ENCODE measurements around the gene RBBP8NL.
"Not testable (repeated sequence)": the region's sequence is repeated elsewhere in the genome, so short reads cannot be mapped to it uniquely, and the experiment has no call there.

Gene RBBP8NL

GRCh38 chr20:62374331-62375152, 52.8 kb downstream of the RBBP8NL start:
- H3K9ac ChIP-seq (ENCODE audit: low read length in 5 of 5) = no peak overlapping the region
- H3K27me3 ChIP-seq (ENCODE audit: control insufficient read depth in 5 of 5, insufficient read depth in 4 of 5, low read length in 5 of 5) = peaks cover 5 to 24% (median 10%) of the 10 kb centered on the region in 5 donors
- no peaks in the 10 kb centered on the region for H3K36me3 ChIP-seq (ENCODE audit: control insufficient read depth in 5 of 5, insufficient read depth in 5 of 5, low read length in 5 of 5)
- no peak overlapping the region for H3K4me3 ChIP-seq (ENCODE audit: low read depth in 1 of 5, low read length in 5 of 5)
- peaks cover 0 to 54% (median 37%) of the 10 kb centered on the region in 5 donors for H3K4me1 ChIP-seq (ENCODE audit: control insufficient read depth in 5 of 5, insufficient read depth in 5 of 5, low read length in 5 of 5)
- H3K9me3 ChIP-seq (ENCODE audit: control insufficient read depth in 5 of 5, low read length in 5 of 5) = no peaks in the 10 kb centered on the region
- no peak overlapping the region for H3K27ac ChIP-seq (ENCODE audit: low read depth, low read length)

- H3K36me3 ChIP-seq (ENCODE audit: control insufficient read depth in 5 of 5, insufficient read depth in 5 of 5, low read length in 5 of 5); H3K9me3 ChIP-seq (ENCODE audit: control insufficient read depth in 5 of 5, low read length in 5 of 5); H3K4me3 ChIP-seq (ENCODE audit: low read depth in 1 of 5, low read length in 5 of 5); H3K9ac ChIP-seq (ENCODE audit: low read length in 5 of 5); H3K27ac ChIP-seq (ENCODE audit: low read depth, low read length): not testable (repeated sequence)
- Histone ChIP-seq H3K4me1 (ENCODE audit: control insufficient read depth in 5 of 5, insufficient read depth in 5 of 5, low read length in 5 of 5) (peaks cover 0 to 62% (median 41%) of the 10 kb centered on the region in 5 donors), H3K27me3 (ENCODE audit: control insufficient read depth in 5 of 5, insufficient read depth in 4 of 5, low read length in 5 of 5) (peaks cover 5 to 29% (median 10%) of the 10 kb centered on the region in 5 donors)
Observed at GRCh38 chr20:62373631-62374179, 53.6 kb downstream of the RBBP8NL start.

GRCh38 chr20:62372042-62372993, 55.0 kb downstream of the RBBP8NL start:
- Histone ChIP-seq H3K36me3 (ENCODE audit: control insufficient read depth in 5 of 5, insufficient read depth in 5 of 5, low read length in 5 of 5) (no peaks in the 10 kb centered on the region), H3K4me3 (ENCODE audit: low read depth in 1 of 5, low read length in 5 of 5) (no peak overlapping the region), H3K9me3 (ENCODE audit: control insufficient read depth in 5 of 5, low read length in 5 of 5) (no peaks in the 10 kb centered on the region), H3K9ac (ENCODE audit: low read length in 5 of 5) (no peak overlapping the region), H3K27me3 (ENCODE audit: control insufficient read depth in 5 of 5, insufficient read depth in 4 of 5, low read length in 5 of 5) (peaks cover 5 to 31% (median 10%) of the 10 kb centered on the region in 5 donors), H3K27ac (ENCODE audit: low read depth, low read length) (no peak overlapping the region), H3K4me1 (ENCODE audit: control insufficient read depth in 5 of 5, insufficient read depth in 5 of 5, low read length in 5 of 5) (peaks cover 0 to 66% (median 47%) of the 10 kb centered on the region in 5 donors)

- Histone ChIP-seq H3K27me3 (ENCODE audit: control insufficient read depth in 5 of 5, insufficient read depth in 4 of 5, low read length in 5 of 5) (peaks cover 5 to 31% (median 10%) of the 10 kb centered on the region in 5 donors), H3K4me3 (ENCODE audit: low read depth in 1 of 5, low read length in 5 of 5) (no peak overlapping the region), H3K4me1 (ENCODE audit: control insufficient read depth in 5 of 5, insufficient read depth in 5 of 5, low read length in 5 of 5) (peaks cover 0 to 62% (median 44%) of the 10 kb centered on the region in 5 donors), H3K9me3 (ENCODE audit: control insufficient read depth in 5 of 5, low read length in 5 of 5) (no peaks in the 10 kb centered on the region), H3K36me3 (ENCODE audit: control insufficient read depth in 5 of 5, insufficient read depth in 5 of 5, low read length in 5 of 5) (no peaks in the 10 kb centered on the region), H3K27ac (ENCODE audit: low read depth, low read length) (no peak overlapping the region), H3K9ac (ENCODE audit: low read length in 5 of 5) (no peak overlapping the region)
Observed at GRCh38 chr20:62371588-62372041, 55.7 kb downstream of the RBBP8NL start.

- no peaks in the 10 kb centered on the region for H3K9me3 ChIP-seq (ENCODE audit: control insufficient read depth in 5 of 5, low read length in 5 of 5)
- peak overlapping the region in 1 of 5 donors; percentile 59 for H3K9ac ChIP-seq (ENCODE audit: low read length in 5 of 5)
- H3K4me3 ChIP-seq (ENCODE audit: low read depth in 1 of 5, low read length in 5 of 5) = no peak overlapping the region
- H3K4me1 ChIP-seq (ENCODE audit: control insufficient read depth in 5 of 5, insufficient read depth in 5 of 5, low read length in 5 of 5) = peaks cover 0 to 62% (median 44%) of the 10 kb centered on the region in 5 donors
- H3K27me3 ChIP-seq (ENCODE audit: control insufficient read depth in 5 of 5, insufficient read depth in 4 of 5, low read length in 5 of 5) = peaks cover 5 to 34% (median 10%) of the 10 kb centered on the region in 5 donors
- H3K27ac ChIP-seq (ENCODE audit: low read depth, low read length) = no peak overlapping the region
- H3K36me3 ChIP-seq (ENCODE audit: control insufficient read depth in 5 of 5, insufficient read depth in 5 of 5, low read length in 5 of 5) = no peaks in the 10 kb centered on the region
Observed at GRCh38 chr20:62370807-62371587, 56.3 kb downstream of the RBBP8NL start.

- peak overlapping the region in 1 of 5 donors; percentile 59 for H3K9ac ChIP-seq (ENCODE audit: low read length in 5 of 5)
- no peak overlapping the region for H3K27ac ChIP-seq (ENCODE audit: low read depth, low read length)
- no peaks in the 10 kb centered on the region for H3K36me3 ChIP-seq (ENCODE audit: control insufficient read depth in 5 of 5, insufficient read depth in 5 of 5, low read length in 5 of 5)
- no peak overlapping the region for H3K4me3 ChIP-seq (ENCODE audit: low read depth in 1 of 5, low read length in 5 of 5)
- peaks cover 5 to 34% (median 10%) of the 10 kb centered on the region in 5 donors for H3K27me3 ChIP-seq (ENCODE audit: control insufficient read depth in 5 of 5, insufficient read depth in 4 of 5, low read length in 5 of 5)
- no peaks in the 10 kb centered on the region for H3K9me3 ChIP-seq (ENCODE audit: control insufficient read depth in 5 of 5, low read length in 5 of 5)
- peaks cover 0 to 63% (median 51%) of the 10 kb centered on the region in 5 donors for H3K4me1 ChIP-seq (ENCODE audit: control insufficient read depth in 5 of 5, insufficient read depth in 5 of 5, low read length in 5 of 5)
Observed at GRCh38 chr20:62370115-62370806, 57.1 kb downstream of the RBBP8NL start.

GRCh38 chr20:62369815-62370114, 57.6 kb downstream of the RBBP8NL start:
- Histone ChIP-seq H3K9me3 (ENCODE audit: control insufficient read depth in 5 of 5, low read length in 5 of 5) (no peaks in the 10 kb centered on the region), H3K27me3 (ENCODE audit: control insufficient read depth in 5 of 5, insufficient read depth in 4 of 5, low read length in 5 of 5) (peaks cover 5 to 36% (median 10%) of the 10 kb centered on the region in 5 donors), H3K27ac (ENCODE audit: low read depth, low read length) (no peak overlapping the region), H3K9ac (ENCODE audit: low read length in 5 of 5) (peak overlapping the region in 1 of 5 donors; percentile 10), H3K4me1 (ENCODE audit: control insufficient read depth in 5 of 5, insufficient read depth in 5 of 5, low read length in 5 of 5) (peaks cover 3 to 63% (median 56%) of the 10 kb centered on the region in 5 donors), H3K4me3 (ENCODE audit: low read depth in 1 of 5, low read length in 5 of 5) (no peak overlapping the region), H3K36me3 (ENCODE audit: control insufficient read depth in 5 of 5, insufficient read depth in 5 of 5, low read length in 5 of 5) (no peaks in the 10 kb centered on the region)

GRCh38 chr20:62368976-62369814, 58.1 kb downstream of the RBBP8NL start:
- Histone ChIP-seq H3K27ac (ENCODE audit: low read depth, low read length) (no peak overlapping the region), H3K9me3 (ENCODE audit: control insufficient read depth in 5 of 5, low read length in 5 of 5) (no peaks in the 10 kb centered on the region), H3K4me1 (ENCODE audit: control insufficient read depth in 5 of 5, insufficient read depth in 5 of 5, low read length in 5 of 5) (peaks cover 3 to 66% (median 60%) of the 10 kb centered on the region in 5 donors), H3K27me3 (ENCODE audit: control insufficient read depth in 5 of 5, insufficient read depth in 4 of 5, low read length in 5 of 5) (peaks cover 0 to 34% (median 8%) of the 10 kb centered on the region in 5 donors), H3K9ac (ENCODE audit: low read length in 5 of 5) (no peak overlapping the region), H3K4me3 (ENCODE audit: low read depth in 1 of 5, low read length in 5 of 5) (peak overlapping the region in 1 of 5 donors; percentile 18), H3K36me3 (ENCODE audit: control insufficient read depth in 5 of 5, insufficient read depth in 5 of 5, low read length in 5 of 5) (no peaks in the 10 kb centered on the region)

Data from subcutaneous abdominal adipose tissue (tissue), 5 donors.